Transverse colon (tissue), 4 donors: ENCODE results near the gene ZG16.

ENCODE experiments used
- EP300 ChIP-seq: sonication (generic); formaldehyde crosslinking; IDR thresholded peaks from one replicate; pipeline ENCODE4 v1.6.1; 2017; ENCODE audit warnings: antibody characterized with exemption, low read depth
- POLR2A ChIP-seq: fragments of 450-650 bp; IDR thresholded peaks from one replicate; pipeline ENCODE4 v1.6.1; 2016; ENCODE audit warnings: antibody characterized with exemption, mild to moderate bottlenecking, moderate library complexity
- POLR2AphosphoS5 ChIP-seq, 3 donors: sonication (generic); formaldehyde crosslinking; IDR thresholded peaks; one replicate each; pipeline ENCODE4 v1.6.1; 2016; ENCODE audit warnings: antibody characterized with exemption in 3 of 3
- TF ChIP-seq, protein P1 (sequence below), 5 experiments: fragments of 200-600 bp in 3 of 5; fragments of 450-650 bp in 2 of 5; sonication (generic) in 3 of 5; IDR thresholded peaks; 1 replicate in 2 of 5; 2 replicates in 3 of 5; pipeline ENCODE4 v1.5.1; 2016 to 2017; ENCODE audit warnings: antibody characterized with exemption in 5 of 5, inconsistent platforms in 3 of 5, mild to moderate bottlenecking in 2 of 5, moderate library complexity in 1 of 5

DNA sequence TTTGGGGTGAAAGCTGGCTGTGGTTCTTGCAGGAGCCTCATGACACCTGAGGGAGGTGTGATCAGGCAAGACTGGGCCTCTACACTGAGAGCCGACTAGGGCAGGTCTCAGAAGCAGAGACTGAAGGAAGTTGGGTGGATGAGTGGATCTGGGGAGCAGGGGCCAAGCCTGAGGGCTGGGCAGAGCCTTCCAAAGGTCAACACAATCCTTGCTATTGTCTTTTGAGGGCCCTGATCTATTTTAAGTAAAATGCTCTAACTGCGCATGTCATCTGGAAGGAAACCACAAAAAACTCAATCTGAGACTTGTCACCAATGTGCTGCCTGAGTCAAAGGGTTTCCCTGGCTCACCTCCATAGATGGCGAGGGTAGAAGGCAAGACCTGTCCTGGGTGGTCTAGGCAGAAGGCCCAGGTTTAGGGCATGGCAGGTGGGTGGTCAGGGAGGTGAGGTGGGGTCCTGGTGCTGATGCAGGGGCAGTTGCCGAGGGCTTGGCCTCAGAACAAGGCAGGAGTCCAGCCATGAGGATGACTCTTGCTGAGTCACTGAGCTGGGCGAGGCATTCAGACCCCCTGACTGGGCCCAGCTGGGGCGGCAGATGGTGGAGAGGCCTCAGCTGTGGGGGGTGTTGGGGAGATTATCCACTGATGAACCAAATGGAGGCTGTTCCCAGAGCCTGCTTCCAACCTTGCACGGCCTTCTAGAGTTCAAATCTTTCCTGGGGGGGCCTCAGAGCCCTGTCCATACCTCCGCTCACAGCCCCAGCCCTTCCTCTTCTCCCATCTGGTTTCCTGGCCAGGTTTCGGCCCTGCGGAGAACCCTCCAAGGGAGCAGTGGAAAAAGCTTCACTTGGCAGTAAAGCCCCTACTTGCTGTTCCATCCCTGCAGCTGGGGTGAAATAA, 47.3 kb downstream of the ZG16 start:
- TF ChIP-seq, protein P1, sequence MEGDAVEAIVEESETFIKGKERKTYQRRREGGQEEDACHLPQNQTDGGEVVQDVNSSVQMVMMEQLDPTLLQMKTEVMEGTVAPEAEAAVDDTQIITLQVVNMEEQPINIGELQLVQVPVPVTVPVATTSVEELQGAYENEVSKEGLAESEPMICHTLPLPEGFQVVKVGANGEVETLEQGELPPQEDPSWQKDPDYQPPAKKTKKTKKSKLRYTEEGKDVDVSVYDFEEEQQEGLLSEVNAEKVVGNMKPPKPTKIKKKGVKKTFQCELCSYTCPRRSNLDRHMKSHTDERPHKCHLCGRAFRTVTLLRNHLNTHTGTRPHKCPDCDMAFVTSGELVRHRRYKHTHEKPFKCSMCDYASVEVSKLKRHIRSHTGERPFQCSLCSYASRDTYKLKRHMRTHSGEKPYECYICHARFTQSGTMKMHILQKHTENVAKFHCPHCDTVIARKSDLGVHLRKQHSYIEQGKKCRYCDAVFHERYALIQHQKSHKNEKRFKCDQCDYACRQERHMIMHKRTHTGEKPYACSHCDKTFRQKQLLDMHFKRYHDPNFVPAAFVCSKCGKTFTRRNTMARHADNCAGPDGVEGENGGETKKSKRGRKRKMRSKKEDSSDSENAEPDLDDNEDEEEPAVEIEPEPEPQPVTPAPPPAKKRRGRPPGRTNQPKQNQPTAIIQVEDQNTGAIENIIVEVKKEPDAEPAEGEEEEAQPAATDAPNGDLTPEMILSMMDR (IDR thresholded peaks at IDR 0.05): no peak
- TF ChIP-seq EP300 (no peak), POLR2AphosphoS5 (IDR thresholded peaks at IDR 0.05) (peak; percentile 7 to 59 (median 26)), POLR2A (no peak)
